ENCODE data around the gene SPANXB1. TPM values are rescaled to one million over a fixed set of nuclear protein-coding genes. Genes with fewer than 3 reads are reported as not detected.

The SPANXB1 gene
- total and polyA plus RNA-seq, 2 of the 4 experiments (the other 2 are of a cell fraction): not detected

DNA sequence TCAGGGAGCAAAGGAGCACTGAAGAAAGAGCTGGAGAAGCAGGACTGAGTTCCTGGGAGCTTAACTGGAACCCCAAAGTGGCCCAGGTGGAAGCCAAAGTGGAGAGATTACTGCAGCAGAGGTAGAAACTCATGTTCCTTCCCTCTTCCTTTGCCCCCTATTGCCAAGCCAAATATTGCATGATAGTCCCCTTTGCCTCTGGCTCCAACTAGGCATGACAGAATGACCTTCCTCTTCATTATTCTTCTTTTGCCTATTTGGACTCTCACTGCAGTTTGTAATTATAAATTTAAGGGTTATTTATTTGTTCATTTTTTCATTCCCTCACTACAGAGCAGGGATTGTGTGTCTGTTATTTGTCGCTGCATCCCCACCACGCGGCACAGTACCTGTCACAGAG lies 22.1 kb upstream of the SPANXB1 start:
- intact Hi-C loops (cut with micrococcal nuclease): no loop called here

More for the DNA sequence above, 22.1 kb upstream of the SPANXB1 start:
- H3K4me2 ChIP-seq (ENCODE audit: low read depth, low read length): no peak overlapping the region
- H3K79me1 ChIP-seq (ENCODE audit: low read depth in 1 of 2, low read length in 2 of 2): no peaks in the 10 kb centered on the region
- CTCF ChIA-PET: no interaction called here
- H4K91ac ChIP-seq (ENCODE audit: insufficient read depth, low read depth, low read length): no peak overlapping the region
- no peak overlapping the region for H2AK9ac ChIP-seq (replicated peaks; ENCODE audit: low read depth, low read length, poor library complexity)
- no peaks in the 10 kb centered on the region for H3K27me3 ChIP-seq (ENCODE audit: control insufficient read depth, insufficient read depth, low read length)
- no peak overlapping the region for H3K23ac ChIP-seq (ENCODE audit: low read depth, low read length)
- no peak overlapping the region for H3K56ac ChIP-seq (ENCODE audit: extremely low read depth, insufficient read depth, low read length)
- no peak overlapping the region for H2BK20ac ChIP-seq (ENCODE audit: low read depth, low read length)
- no TSS peak for BruUV-seq (replicated peaks)
- H4K8ac ChIP-seq (ENCODE audit: low read depth in 2 of 2, low read length in 2 of 2): no peak overlapping the region
- H3K4me3 ChIP-seq (ENCODE audit: insufficient read depth, low read depth, low read length): no peak overlapping the region
- H2BK15ac ChIP-seq (ENCODE audit: low read depth, low read length): no peak overlapping the region
- no peak overlapping the region for H3K27ac ChIP-seq (ENCODE audit: insufficient read depth, low read length)
- no peaks in the 10 kb centered on the region for H3K9me3 ChIP-seq (ENCODE audit: control insufficient read depth, insufficient read depth, low read length)
- POLR2A ChIA-PET (ENCODE audit: unreplicated experiment): no interaction called here
- H3K36me3 ChIP-seq (ENCODE audit: control insufficient read depth, insufficient read depth, low read length): no peaks in the 10 kb centered on the region
- H3K18ac ChIP-seq (ENCODE audit: low read depth, low read length): no peak overlapping the region
- no peaks in the 10 kb centered on the region for H3K9me1 ChIP-seq (ENCODE audit: insufficient read depth, low read length)
- no peak overlapping the region for H4K5ac ChIP-seq (ENCODE audit: low read depth, low read length)
- H2AFZ ChIP-seq (replicated peaks; ENCODE audit: low read length, poor library complexity): no peak overlapping the region
- H3K9ac ChIP-seq (ENCODE audit: low read depth, low read length): no peak overlapping the region
- ATAC-seq (ENCODE audit: low read depth): no peak
- H3K4ac ChIP-seq (ENCODE audit: low read depth, low read length): no peak overlapping the region
- no peaks in the 10 kb centered on the region for H3K4me1 ChIP-seq (ENCODE audit: control insufficient read depth, insufficient read depth, low read length)
- dilution Hi-C loops (cut with HindIII; ENCODE audit: low sequenced_read_pairs, unreplicated experiment): no loop called here
- WGBS, 2 experiments (ENCODE audit: extremely low coverage in 2 of 2, insufficient read length in 1 of 2): no CpG with 5 or more reads among the region's 3 CpGs
- H2AK5ac ChIP-seq (ENCODE audit: low read depth, low read length): no peak overlapping the region
- H2BK5ac ChIP-seq (ENCODE audit: low read depth, low read length, poor library complexity, severe bottlenecking): no peak overlapping the region
- no peaks in the 10 kb centered on the region for H4K20me1 ChIP-seq (ENCODE audit: insufficient read depth, low read length)
- no peak overlapping the region for H2BK120ac ChIP-seq (ENCODE audit: low read depth, low read length)
- no peak overlapping the region for H3K14ac ChIP-seq (replicated peaks; ENCODE audit: low read depth, low read length)
- in situ Hi-C loops (cut with MboI; ENCODE audit: low sequenced_read_pairs): no loop called here
- TF ChIP-seq MAZ (IDR thresholded peaks at IDR 0.05; ENCODE audit: borderline replicate concordance, low read depth, low read length) (no peak), RAD21 (IDR thresholded peaks at IDR 0.05; ENCODE audit: low read length) (no peak), RCOR1 (IDR thresholded peaks at IDR 0.05; ENCODE audit: insufficient replicate concordance, low read length) (no peak), NFE2L2 (IDR thresholded peaks at IDR 0.05; ENCODE audit: low read depth, low read length) (no peak), RFX5 (IDR thresholded peaks at IDR 0.05; ENCODE audit: low read depth, low read length) (no peak), BHLHE40 (IDR thresholded peaks at IDR 0.05; ENCODE audit: low read depth, low read length) (no peak), FOS (IDR thresholded peaks at IDR 0.05; ENCODE audit: low read depth, low read length) (no peak)
- TF ChIP-seq, protein P1, sequence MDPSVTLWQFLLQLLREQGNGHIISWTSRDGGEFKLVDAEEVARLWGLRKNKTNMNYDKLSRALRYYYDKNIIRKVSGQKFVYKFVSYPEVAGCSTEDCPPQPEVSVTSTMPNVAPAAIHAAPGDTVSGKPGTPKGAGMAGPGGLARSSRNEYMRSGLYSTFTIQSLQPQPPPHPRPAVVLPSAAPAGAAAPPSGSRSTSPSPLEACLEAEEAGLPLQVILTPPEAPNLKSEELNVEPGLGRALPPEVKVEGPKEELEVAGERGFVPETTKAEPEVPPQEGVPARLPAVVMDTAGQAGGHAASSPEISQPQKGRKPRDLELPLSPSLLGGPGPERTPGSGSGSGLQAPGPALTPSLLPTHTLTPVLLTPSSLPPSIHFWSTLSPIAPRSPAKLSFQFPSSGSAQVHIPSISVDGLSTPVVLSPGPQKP (IDR thresholded peaks at IDR 0.05; ENCODE audit: borderline replicate concordance, low read depth, low read length): no peak
- no peak for DNase-seq

Data from IMR-90 (cell line).